Smooth muscle cell (in vitro differentiated cells): ENCODE data around the gene TJP2. TPM values are rescaled to one million over a fixed set of nuclear protein-coding genes. Genes with fewer than 3 reads are reported as not detected.

Experiments used
- DNase-seq: peaks from one replicate; lab custom pipeline; 2025; ENCODE audit not compliant: unreplicated experiment; lab: John Stamatoyannopoulos, UW
- H2AFZ ChIP-seq: fragments of 200-600 bp; sonication (generic); 2 replicates; pipeline ENCODE4 v1.6.0; 2016; ENCODE audit warnings: antibody characterized with exemption, low read depth, mild to moderate bottlenecking
- H3F3A ChIP-seq: fragments of 200-600 bp; sonication (generic); 2 replicates; pipeline ENCODE4 v1.6.0; 2017; ENCODE audit warnings: antibody characterized with exemption, low read depth
- H3K27ac ChIP-seq: fragments of 200-600 bp; sonication (generic); 2 replicates; pipeline ENCODE4 v1.5.1; 2016; ENCODE audit warnings: low read depth, mild to moderate bottlenecking
- H3K27me3 ChIP-seq: fragments of 200-600 bp; sonication (generic); 2 replicates; pipeline ENCODE4 v1.6.1; 2016; ENCODE audit warnings: low read depth, mild to moderate bottlenecking
- H3K36me3 ChIP-seq: fragments of 200-600 bp; sonication (generic); 2 replicates; pipeline ENCODE4 v1.5.1; 2016; ENCODE audit warnings: low read depth
- H3K4me1 ChIP-seq: fragments of 200-600 bp; sonication (generic); 2 replicates; pipeline ENCODE4 v1.5.1; 2016; ENCODE audit warnings: low read depth
- H3K4me2 ChIP-seq: fragments of 200-600 bp; sonication (generic); 2 replicates; pipeline ENCODE4 v1.6.0; 2016; ENCODE audit warnings: mild to moderate bottlenecking
- H3K4me3 ChIP-seq: fragments of 200-600 bp; sonication (generic); 2 replicates; pipeline ENCODE4 v1.5.1; 2016; ENCODE audit warnings: mild to moderate bottlenecking
- H3K79me2 ChIP-seq: fragments of 200-600 bp; sonication (generic); 2 replicates; pipeline ENCODE4 v1.6.0; 2016; ENCODE audit warnings: low read depth, mild to moderate bottlenecking
- H3K9ac ChIP-seq: fragments of 200-600 bp; sonication (generic); 2 replicates; pipeline ENCODE4 v1.6.0; 2016; ENCODE audit warnings: low read depth
- H3K9me3 ChIP-seq: fragments of 200-600 bp; sonication (generic); replicated peaks from 2 replicates; pipeline ENCODE4 v1.5.1; 2016; ENCODE audit warnings: low read depth
- H4K20me1 ChIP-seq: fragments of 200-600 bp; sonication (generic); 2 replicates; pipeline ENCODE4 v1.6.0; 2016; ENCODE audit warnings: low read depth
- CTCF ChIP-seq: fragments of 200-600 bp; sonication (generic); IDR thresholded peaks from 2 replicates; pipeline ENCODE4 v1.5.1; 2017; ENCODE audit warnings: borderline replicate concordance, mild to moderate bottlenecking, antibody characterized with exemption; ENCODE audit not compliant: insufficient read depth, poor library complexity, severe bottlenecking
- WGBS: methylation state at CpG from one replicate; pipeline ENCODE4 v1.1.7; 2016; ENCODE audit warnings: low lambda C conversion rate; 5-methylcytosine and 5-hydroxymethylcytosine counted together
- polyA plus RNA-seq: library from polyadenylated mRNA; unstranded; fragments of >200 nt; fragmentation: Nextera tagmentation; extraction: Ambion mirVana; gene quantifications from 2 replicates; pipeline ENCODE4 v1.2.1, GENCODE V29; 2016
- total RNA-seq: library from RNA; depleted of rRNA; stranded (reverse); fragments of >200 nt; gene quantifications from 2 replicates; pipeline ENCODE4 v1.2.3, GENCODE V29; 2014

The TJP2 gene
- total RNA-seq (48.4 and 49.9 TPM in 2 replicates), polyA plus RNA-seq (14.9 and 47.5 TPM in 2 replicates)

DNA sequence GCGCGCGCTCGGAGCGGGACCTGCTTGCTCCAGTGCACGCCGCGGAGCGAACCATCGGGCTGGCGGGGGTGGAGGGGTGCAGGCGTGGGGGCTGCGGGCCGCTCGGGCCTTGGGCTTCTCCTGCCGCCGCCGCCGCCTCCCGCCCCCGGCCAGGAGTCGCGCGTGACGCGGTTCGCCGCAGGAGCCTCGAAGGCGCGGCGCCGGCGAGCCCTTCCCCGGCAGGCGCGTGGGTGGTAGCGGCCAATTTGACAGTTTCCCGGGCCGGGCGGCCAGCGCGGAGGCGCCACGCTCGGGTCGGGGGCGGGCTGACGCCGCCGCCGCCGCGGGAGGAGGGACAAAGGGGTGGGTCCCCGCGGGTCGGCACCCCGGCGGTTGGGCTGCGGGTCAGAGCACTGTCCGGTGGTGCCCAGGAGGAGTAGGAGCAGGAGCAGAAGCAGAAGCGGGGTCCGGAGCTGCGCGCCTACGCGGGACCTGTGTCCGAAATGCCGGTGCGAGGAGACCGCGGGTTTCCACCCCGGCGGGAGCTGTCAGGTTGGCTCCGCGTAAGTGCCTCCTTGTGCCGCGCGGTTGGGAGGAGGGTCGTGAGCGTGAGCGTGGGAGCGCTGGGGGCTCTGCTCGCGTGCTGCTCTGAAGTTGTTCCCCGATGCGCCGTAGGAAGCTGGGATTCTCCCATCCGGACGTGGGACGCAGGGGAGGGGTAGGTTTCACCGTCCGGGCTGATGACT, at the start of gene TJP2:
Gene TJP2, plus strand, starts transcription at position 387 of the 725 bp plus-strand sequence. Its CDS starts 96 bp downstream, at position 483.
- peak; percentile 60 for DNase-seq
- H2AFZ ChIP-seq = peak within 1 kb of the TSS; percentile 26
- peak within 1 kb of the TSS; percentile 91 for H3K9ac ChIP-seq
- no peaks in the 10 kb centered on the region for H3K36me3 ChIP-seq
- H3K4me3 ChIP-seq = peak within 1 kb of the TSS; percentile 58
- no peak for TF ChIP-seq CTCF
- H3K9me3 ChIP-seq = no peaks in the 10 kb centered on the region
- peaks cover 17% of the 10 kb centered on the region for H3K4me1 ChIP-seq
- H3K27ac ChIP-seq = peak within 1 kb of the TSS; percentile 98
- peaks cover 23% of the 10 kb centered on the region for H3F3A ChIP-seq
- 1% methylated on average over 65 of the region's 93 CpGs for WGBS
- H3K27me3 ChIP-seq = no peaks in the 10 kb centered on the region
- H4K20me1 ChIP-seq = no peaks in the 10 kb centered on the region
- peak within 1 kb of the TSS; percentile 83 for H3K4me2 ChIP-seq
- peaks cover 23% of the 10 kb centered on the region for H3K79me2 ChIP-seq

- Histone ChIP-seq H3K27ac (peak overlapping the region; percentile 72), H3K36me3 (no peaks in the 10 kb centered on the region), H3K9ac (no peak overlapping the region), H3K27me3 (no peaks in the 10 kb centered on the region), H3K4me3 (no peak overlapping the region), H3K4me2 (peak overlapping the region; percentile 62), H3F3A (peaks cover 7% of the 10 kb centered on the region), H3K4me1 (peaks cover 12% of the 10 kb centered on the region), H4K20me1 (peaks cover 4% of the 10 kb centered on the region), H2AFZ (no peak overlapping the region), H3K9me3 (no peaks in the 10 kb centered on the region), H3K79me2 (no peaks in the 10 kb centered on the region)
- DNase-seq = no peak
- no peak for TF ChIP-seq CTCF
- WGBS = 58% methylated on average over 16 of the region's 16 CpGs
Observed at GRCh38 chr9:69130456-69131441, 43.3 kb upstream of the TJP2 start.

DNA sequence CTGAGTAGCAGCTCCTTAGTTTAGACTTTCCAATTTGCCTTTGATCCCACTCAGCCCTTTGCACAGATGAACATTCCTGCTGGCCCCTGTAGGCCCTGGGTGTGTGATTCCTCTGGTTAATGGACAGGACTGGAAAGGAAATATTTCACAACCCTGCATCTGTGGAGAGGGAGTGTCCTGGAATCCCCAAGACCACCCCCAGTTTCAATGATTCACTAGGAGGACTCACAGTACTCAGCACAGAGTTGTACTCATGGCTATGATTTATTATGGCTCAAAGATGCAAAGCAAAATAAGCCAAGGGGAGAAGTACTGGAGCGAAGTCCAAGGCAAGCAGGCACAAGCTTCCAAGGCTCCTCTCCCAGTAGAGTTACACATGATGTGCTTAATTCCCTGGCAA, 42.4 kb upstream of the TJP2 start:
- no peaks in the 10 kb centered on the region for H3K79me2 ChIP-seq
- no peak for DNase-seq
- H2AFZ ChIP-seq = no peak overlapping the region
- H3F3A ChIP-seq = peaks cover 7% of the 10 kb centered on the region
- peaks cover 4% of the 10 kb centered on the region for H4K20me1 ChIP-seq
- H3K4me2 ChIP-seq = peak overlapping the region; percentile 62
- H3K27ac ChIP-seq = peak overlapping the region; percentile 72
- peaks cover 15% of the 10 kb centered on the region for H3K4me1 ChIP-seq
- H3K36me3 ChIP-seq = no peaks in the 10 kb centered on the region
- TF ChIP-seq CTCF = no peak
- WGBS = 31% methylated on average over 1 of the region's 1 CpG
- H3K4me3 ChIP-seq = no peak overlapping the region
- H3K27me3 ChIP-seq = no peaks in the 10 kb centered on the region
- H3K9me3 ChIP-seq = no peaks in the 10 kb centered on the region
- no peak overlapping the region for H3K9ac ChIP-seq
